GM19397 (cell line): ENCODE data around the gene MPO.

Experiments used
- ATAC-seq: cut with Tn5 transposase; IDR thresholded peaks from one replicate; pipeline ENCODE4 v1.9.1; 2021; ENCODE audit warnings: mild to moderate bottlenecking, moderate library complexity; ENCODE audit not compliant: unreplicated experiment

The MPO gene

GRCh38 chr17:58308173-58308984 lies 27.6 kb upstream of the MPO start:
- no peak for ATAC-seq

GRCh38 chr17:58307468-58308172 lies 26.9 kb upstream of the MPO start:
- ATAC-seq: no peak

GRCh38 chr17:58306131-58306951 lies 25.6 kb upstream of the MPO start:
- no peak for ATAC-seq

- ATAC-seq: no peak
Observed at GRCh38 chr17:58305626-58306025, 24.9 kb upstream of the MPO start.

GRCh38 chr17:58304750-58305486 lies 24.2 kb upstream of the MPO start:
- ATAC-seq: no peak

GRCh38 chr17:58303971-58304749 lies 23.4 kb upstream of the MPO start:
- ATAC-seq: no peak

GRCh38 chr17:58302919-58303585 lies 22.3 kb upstream of the MPO start:
- no peak for ATAC-seq

GRCh38 chr17:58302171-58302918 lies 21.6 kb upstream of the MPO start:
- no peak for ATAC-seq

GRCh38 chr17:58301504-58302150 lies 20.9 kb upstream of the MPO start:
- no peak for ATAC-seq

GRCh38 chr17:58300336-58300735 lies 19.6 kb upstream of the MPO start:
- ATAC-seq: no peak

GRCh38 chr17:58294034-58294433 lies 13.3 kb upstream of the MPO start:
- no peak for ATAC-seq

- no peak for ATAC-seq
Observed at GRCh38 chr17:58291246-58291645, 10.5 kb upstream of the MPO start.

GRCh38 chr17:58289869-58290268 lies 9.1 kb upstream of the MPO start:
- no peak for ATAC-seq

- ATAC-seq: no peak
Observed at GRCh38 chr17:58285422-58285810, 4.7 kb upstream of the MPO start.

- ATAC-seq: no peak
Observed at GRCh38 chr17:58284613-58285421, 4.1 kb upstream of the MPO start.

GRCh38 chr17:58283674-58284612 lies 3.2 kb upstream of the MPO start:
- ATAC-seq: no peak
